GM12878 (cell line): ENCODE measurements around the gene MBNL1. TPM values are rescaled to one million over a fixed set of nuclear protein-coding genes. Genes with fewer than 3 reads are reported as not detected.

Source experiments
- BCL11A ChIP-seq: IDR thresholded peaks from 2 replicates; pipeline ENCODE4 v1.6.1; 2011; ENCODE audit warnings: low read depth, low read length
- BHLHE40 ChIP-seq, 2 experiments: fragments of 450-650 bp in 1 of 2; IDR thresholded peaks; 2 replicates each; pipeline ENCODE4 v1.6.1; 2011 to 2017; ENCODE audit warnings: low read depth in 2 of 2, borderline replicate concordance in 1 of 2, improper control_type of control experiment in 1 of 2, low read length in 1 of 2, mild to moderate bottlenecking in 1 of 2
- CBFB ChIP-seq: IDR thresholded peaks from 2 replicates; pipeline ENCODE4 v1.6.1; 2016; ENCODE audit warnings: antibody characterized with exemption, low read depth
- CHD1 ChIP-seq: IDR thresholded peaks from 2 replicates; pipeline ENCODE4 v1.6.1; 2012; ENCODE audit warnings: low read depth, low read length, improper control_type of control experiment
- ELK1 ChIP-seq: IDR thresholded peaks from 2 replicates; pipeline ENCODE4 v1.6.1; 2012; ENCODE audit warnings: low read depth, low read length, improper control_type of control experiment
- EP300 ChIP-seq, 2 experiments: fragments of 150-350 bp in 1 of 2; IDR thresholded peaks; 2 replicates each; pipeline ENCODE4 v1.6.1; 2011 to 2012; ENCODE audit warnings: low read depth in 2 of 2, low read length in 2 of 2, borderline replicate concordance in 1 of 2, improper control_type of control experiment in 1 of 2, inconsistent platforms in 1 of 2; ENCODE audit not compliant: control insufficient read depth in 1 of 2
- MYC ChIP-seq: IDR thresholded peaks from 2 replicates; pipeline ENCODE4 v1.6.1; 2011; ENCODE audit warnings: mild to moderate bottlenecking, low read length, moderate library complexity, inconsistent platforms; ENCODE audit not compliant: insufficient read depth, insufficient replicate concordance, insufficient read length, severe bottlenecking
- STAT1 ChIP-seq: fragments of 450-650 bp; conservative IDR thresholded peaks from 2 replicates; pipeline ENCODE4 v1.6.1; 2014; ENCODE audit warnings: antibody characterized with exemption, mild to moderate bottlenecking
- WRNIP1 ChIP-seq: IDR thresholded peaks from 2 replicates; pipeline ENCODE4 v1.6.1; 2011; ENCODE audit warnings: low read depth, low read length, improper control_type of control experiment, borderline replicate concordance
- ZNF207 ChIP-seq: fragments of 450-650 bp; IDR thresholded peaks from 2 replicates; pipeline ENCODE4 v1.6.1; 2014; ENCODE audit warnings: antibody characterized with exemption, mild to moderate bottlenecking, borderline replicate concordance
- ZNF384 ChIP-seq: IDR thresholded peaks from 2 replicates; pipeline ENCODE4 v1.6.1; 2012; ENCODE audit warnings: low read depth, mild to moderate bottlenecking, low read length, improper control_type of control experiment, borderline replicate concordance
- polyA plus RNA-seq, 11 experiments: library from polyadenylated mRNA; depleted of rRNA in 4 of 11; unstranded in 6 of 11; stranded (reverse) in 5 of 11; fragments of >200 nt; fragmentation: Nextera tagmentation in 4 of 11; fragmentation: Illumina TruSeq in 1 of 11; extraction: Ambion mirVana in 4 of 11; extraction: Trizol in 1 of 11; gene quantifications; 1 replicate in 1 of 11; 2 replicates in 10 of 11; pipeline versions ENCODE4 v1.2.1 to v1.2.3, GENCODE V29; 2011 to 2016; ENCODE audit warnings: inconsistent platforms in 2 of 11, missing spikeins in 2 of 11, low read depth in 1 of 11
- total RNA-seq, 4 experiments: library from RNA; depleted of rRNA in 3 of 4; stranded (reverse); fragments of >200 nt in 3 of 4; fragmentation: Illumina TruSeq in 1 of 4; extraction: Trizol in 1 of 4; gene quantifications; 2 replicates each; pipeline versions ENCODE4 v1.2.1 to v1.2.3, GENCODE V29; 2013 to 2021

Gene MBNL1
- total and polyA plus RNA-seq, 10 of the 15 experiments (the other 5 are each of a cell fraction or from before 2014, with no cell fraction given): 59.6 to 337 (median 143) TPM

- TF ChIP-seq EP300 (IDR thresholded peaks at IDR 0.05; ENCODE audit: borderline replicate concordance in 1 of 2, control insufficient read depth in 1 of 2, low read depth in 2 of 2, low read length in 2 of 2): 0 out of 4 replicates have a peak, but pooled peaks of 1 of the 2 experiments have one; percentile 50
- TF ChIP-seq ZNF384: no peak
- no peak for TF ChIP-seq CHD1
- TF ChIP-seq BHLHE40 (IDR thresholded peaks at IDR 0.05; ENCODE audit: borderline replicate concordance in 1 of 2, low read depth in 2 of 2, low read length in 1 of 2): 0 out of 4 replicates have a peak, but pooled peaks of 1 of the 2 experiments have one; percentile 12
- no peak for TF ChIP-seq ZNF207
- TF ChIP-seq CBFB: no peak
- TF ChIP-seq STAT1: no peak
- TF ChIP-seq ELK1: no peak
- no peak for TF ChIP-seq BCL11A
- TF ChIP-seq MYC: no peak
- no peak for TF ChIP-seq WRNIP1
Measured at GRCh38 chr3:152374262-152374990, 105.7 kb downstream of the MBNL1 start (continued).
